K562 (cell line): ENCODE data around the gene LATS1. TPM values are rescaled to one million over a fixed set of nuclear protein-coding genes. Genes with fewer than 3 reads are reported as not detected.

Experiments
- ARID3B ChIP-seq: fragments of 250-450 bp; sonication (Bioruptor Pico); IDR thresholded peaks from 2 replicates; pipeline ENCODE4 v1.4.0; 2020; ENCODE audit warnings: borderline replicate concordance
- CBX1 ChIP-seq: sonication (generic); IDR thresholded peaks from 2 replicates; pipeline ENCODE4 v1.6.1; 2016; ENCODE audit warnings: antibody characterized with exemption, low read depth, mild to moderate bottlenecking
- CREBBP ChIP-seq: IDR thresholded peaks from one replicate; pipeline ENCODE4 v1.6.1; 2012; ENCODE audit warnings: low read depth, mild to moderate bottlenecking, control low read depth, inconsistent platforms, low read length
- ERF ChIP-seq: fragments of 450-650 bp; formaldehyde crosslinking; IDR thresholded peaks from 2 replicates; pipeline ENCODE4 v1.4.0; 2020; ENCODE audit warnings: mild to moderate bottlenecking, mixed read lengths
- FOXA3 ChIP-seq, 2 experiments: fragments of 450-650 bp in 1 of 2; sonication (generic) in 1 of 2; formaldehyde crosslinking; IDR thresholded peaks in 1 of 2; conservative IDR thresholded peaks in 1 of 2; 2 replicates each; pipeline versions ENCODE4 v1.4.0 to v1.8.0; 2020 to 2022; ENCODE audit warnings: mild to moderate bottlenecking in 2 of 2, missing genetic modification reagents in 1 of 2
- FOXP1 ChIP-seq: sonication (generic); formaldehyde crosslinking; IDR thresholded peaks from 2 replicates; pipeline ENCODE4 v1.8.0; 2022; ENCODE audit warnings: mild to moderate bottlenecking, missing genetic modification reagents
- HNRNPLL ChIP-seq: fragments of 200-400 bp; formaldehyde crosslinking; IDR thresholded peaks from 2 replicates; pipeline ENCODE4 v1.6.1; 2017; ENCODE audit warnings: low read length, low read depth, mild to moderate bottlenecking; ENCODE audit not compliant: poor library complexity, severe bottlenecking
- KAT7 ChIP-seq: sonication (generic); formaldehyde crosslinking; IDR thresholded peaks from 2 replicates; pipeline ENCODE4 v1.8.0; 2022; ENCODE audit warnings: missing genetic modification reagents, mild to moderate bottlenecking, borderline replicate concordance
- POLR2AphosphoS5 ChIP-seq: IDR thresholded peaks from 2 replicates; pipeline ENCODE4 v1.6.1; 2011; ENCODE audit warnings: mild to moderate bottlenecking, low read depth, low read length, moderate library complexity; ENCODE audit not compliant: control insufficient read depth, insufficient read depth
- POLR2G ChIP-seq: fragments of 200-400 bp; formaldehyde crosslinking; IDR thresholded peaks from 2 replicates; pipeline ENCODE4 v1.6.1; 2017; ENCODE audit warnings: low read depth, mild to moderate bottlenecking, antibody characterized with exemption, low read length, moderate library complexity
- PURB ChIP-seq: sonication (generic); formaldehyde crosslinking; IDR thresholded peaks from 2 replicates; pipeline ENCODE4 v1.9.0; 2021; ENCODE audit warnings: low read depth, mild to moderate bottlenecking, missing genetic modification reagents
- TCF7L2 ChIP-seq: fragments of 150-350 bp; IDR thresholded peaks from 2 replicates; pipeline ENCODE4 v1.6.1; 2016; ENCODE audit warnings: low read depth, mild to moderate bottlenecking, low read length, moderate library complexity
- ZBTB34 ChIP-seq: fragments of 250-450 bp; sonication (Bioruptor Pico); IDR thresholded peaks from 2 replicates; pipeline ENCODE4 v1.8.0; 2021; ENCODE audit warnings: mild to moderate bottlenecking, moderate library complexity
- ZMIZ1 ChIP-seq, 2 experiments: fragments of 150-350 bp in 1 of 2; IDR thresholded peaks; 2 replicates each; pipeline ENCODE4 v1.6.1; 2012 to 2016; ENCODE audit warnings: low read depth in 2 of 2, low read length in 2 of 2, mild to moderate bottlenecking in 1 of 2, moderate library complexity in 1 of 2
- ZNF224 ChIP-seq: sonication (generic); formaldehyde crosslinking; IDR thresholded peaks from 2 replicates; pipeline ENCODE4 v1.8.0; 2022; ENCODE audit warnings: mild to moderate bottlenecking, missing genetic modification reagents
- ZNF311 ChIP-seq: fragments of 250-450 bp; sonication (Bioruptor Pico); IDR thresholded peaks from 2 replicates; pipeline ENCODE4 v1.4.0; 2020; ENCODE audit warnings: mild to moderate bottlenecking, moderate library complexity
- ZNF740 ChIP-seq, 3 experiments: fragments of 200-800 bp in 1 of 3; sonication (Bioruptor generic) in 1 of 3; sonication (generic) in 1 of 3; formaldehyde crosslinking in 1 of 3; IDR thresholded peaks; 2 replicates each; pipeline versions ENCODE4 v1.6.1 to v1.8.0; 2016 to 2022; ENCODE audit warnings: mild to moderate bottlenecking in 2 of 3, missing compliant biosample characterization in 2 of 3, missing genetic modification characterization in 2 of 3, missing genetic modification reagents in 1 of 3
- ZNF77 ChIP-seq: fragments of 250-450 bp; sonication (Bioruptor Pico); IDR thresholded peaks from 2 replicates; pipeline ENCODE4 v1.5.0; 2020
- polyA plus RNA-seq, 8 experiments: library from polyadenylated mRNA; depleted of rRNA in 4 of 8; stranded (reverse) in 5 of 8; unstranded in 3 of 8; fragments of >200 nt; fragmentation: Nextera tagmentation in 2 of 8; fragmentation: Illumina TruSeq in 1 of 8; extraction: Ambion mirVana in 2 of 8; extraction: Trizol in 1 of 8; gene quantifications; 2 replicates each; pipeline versions ENCODE4 v1.2.1 to v1.2.3, GENCODE V29; 2011 to 2014; ENCODE audit warnings: inconsistent platforms in 1 of 8, missing spikeins in 1 of 8
- total RNA-seq, 7 experiments: library from RNA; depleted of rRNA in 6 of 7; stranded (reverse); fragments of >200 nt in 6 of 7; fragmentation: Illumina TruSeq in 2 of 7; extraction: Trizol in 2 of 7; gene quantifications; 2 replicates each; pipeline versions ENCODE4 v1.2.1 to v1.2.3, GENCODE V29; 2011 to 2021; ENCODE audit warnings: low replicate concordance in 1 of 7

Gene LATS1
- total and polyA plus RNA-seq, 9 of the 15 experiments (the other 6 are each of a cell fraction or from before 2014, with no cell fraction given) = 5.0 to 36.3 (median 18.4) TPM

GRCh38 chr6:149746147-149746946, 28.4 kb upstream of the LATS1 start, which contains the start of gene NUP43 (continued):
- TF ChIP-seq ARID3B (CRISPR knock-in tag) = no peak
- no peak for TF ChIP-seq ZNF77 (CRISPR knock-in tag)
- 0 out of 2 replicates have a peak, but pooled peaks have one; percentile 45 for TF ChIP-seq FOXP1 (CRISPR knock-in tag)
- TF ChIP-seq TCF7L2 = no peak
- no peak for TF ChIP-seq ZBTB34 (CRISPR knock-in tag)
- TF ChIP-seq ZNF311 (CRISPR knock-in tag) = no peak
- TF ChIP-seq ZMIZ1 (IDR thresholded peaks at IDR 0.05; ENCODE audit: low read depth in 2 of 2, low read length in 2 of 2) = no peak
- peak; percentile 96; the same call in 1 of the 2 replicates for TF ChIP-seq KAT7 (CRISPR knock-in tag)
- no peak for TF ChIP-seq PURB
- no peak for TF ChIP-seq ERF (CRISPR knock-in tag)
- no peak for TF ChIP-seq CREBBP
- peak; percentile 84 for TF ChIP-seq POLR2G
- TF ChIP-seq FOXA3 (CRISPR knock-in tag; conservative IDR thresholded peaks at IDR 0.05 in 1 of 2, IDR thresholded peaks at IDR 0.05 in 1 of 2) = peak in 1 of 2 experiments; percentile 60; a peak in 1 of 4 replicates
- TF ChIP-seq ZNF740 (CRISPR knock-in tag; IDR thresholded peaks at IDR 0.05) = no peak
- TF ChIP-seq ZNF740 (tag; IDR thresholded peaks at IDR 0.05) = no peak
- peak; percentile 70 for TF ChIP-seq HNRNPLL
- TF ChIP-seq CBX1 = peak; percentile 90
- no peak for TF ChIP-seq ZNF224 (CRISPR knock-in tag)
- TF ChIP-seq POLR2AphosphoS5 = peak; percentile 71; the same call in 1 of the 2 replicates
